Endothelial cell of umbilical vein (primary cell): ENCODE data around the gene RUFY3. TPM values are rescaled to one million over a fixed set of nuclear protein-coding genes. Genes with fewer than 3 reads are reported as not detected.
"Not testable (repeated sequence)": the region's sequence is repeated elsewhere in the genome, so short reads cannot be mapped to it uniquely, and the experiment has no call there.

Experiments
- BruUV-seq: library from RNA; stranded (reverse); fragments of 400-500 nt; replicated peaks from 2 replicates; lab custom pipeline; 2021; lab: Mats Ljungman, UMichigan
- CTCF ChIA-PET: fragments of 300-600, 350-600 bp; sonication (Branson Sonifier 250); formaldehyde crosslinking; loops from one replicate; lab custom pipeline; 2021; ENCODE audit warnings: antibody characterized with exemption, inconsistent platforms; lab: Charles Lee
- POLR2A ChIA-PET: fragments of 300-600, 350-600 bp; sonication (Branson Sonifier 250); formaldehyde crosslinking; loops from one replicate; lab custom pipeline; 2021; ENCODE audit warnings: antibody characterized with exemption, inconsistent platforms; lab: Charles Lee
- DNase-seq: peaks from one replicate; pipeline ENCODE4 v3.0.0-alpha.2; 2011; ENCODE audit warnings: low read depth, low spot score
- FAIRE-seq: peaks from 2 replicates; lab custom pipeline; 2011; peaks lifted over from hg19 to GRCh38; lab: Jason Lieb, UNC
- H2AFZ ChIP-seq: 2 replicates; pipeline ENCODE4 v1.6.0; 2012; ENCODE audit warnings: low read depth, low read length, control low read depth, inconsistent platforms
- H3K27ac ChIP-seq: 2 replicates; pipeline ENCODE4 v1.5.1; 2011; ENCODE audit warnings: low read depth, mild to moderate bottlenecking, control low read depth, low read length, moderate library complexity; ENCODE audit not compliant: insufficient read depth
- H3K27me3 ChIP-seq, 2 experiments: 2 replicates each; pipeline versions ENCODE4 v1.6.0 to v1.6.1; 2011; ENCODE audit warnings: low read length in 2 of 2, mixed read lengths in 1 of 2; ENCODE audit not compliant: control insufficient read depth in 2 of 2, insufficient read depth in 2 of 2
- H3K36me3 ChIP-seq, 2 experiments: 2 replicates in 1 of 2; 3 replicates in 1 of 2; pipeline ENCODE4 v1.5.1; 2011; ENCODE audit warnings: low read length in 2 of 2, mild to moderate bottlenecking in 1 of 2, moderate library complexity in 1 of 2; ENCODE audit not compliant: control insufficient read depth in 2 of 2, insufficient read depth in 2 of 2; ENCODE audit errors: extremely low read depth in 1 of 2
- H3K4me1 ChIP-seq: 3 replicates; pipeline ENCODE4 v1.5.1; 2011; ENCODE audit warnings: mild to moderate bottlenecking, low read length; ENCODE audit not compliant: control insufficient read depth, insufficient read depth; ENCODE audit errors: extremely low read depth
- H3K4me2 ChIP-seq: 2 replicates; pipeline ENCODE4 v1.6.1; 2011; ENCODE audit warnings: low read length, control low read depth, mixed read lengths; ENCODE audit not compliant: insufficient read depth
- H3K4me3 ChIP-seq, 3 experiments: fragments of 200-600 bp in 1 of 3; sonication (generic), shearing (Covaris generic) in 1 of 3; replicated peaks in 1 of 3; 2 replicates each; pipeline ENCODE4 v1.5.1; 2011 to 2016; ENCODE audit warnings: control low read depth in 3 of 3, low read length in 3 of 3, mild to moderate bottlenecking in 2 of 3, inconsistent platforms in 1 of 3, low read depth in 1 of 3, moderate library complexity in 1 of 3; ENCODE audit not compliant: insufficient read depth in 1 of 3
- H3K79me2 ChIP-seq: 2 replicates; pipeline ENCODE4 v1.6.0; 2012; ENCODE audit warnings: low read length, inconsistent platforms; ENCODE audit not compliant: control insufficient read depth, insufficient read depth
- H3K9ac ChIP-seq: replicated peaks from 2 replicates; pipeline ENCODE3; 2011; ENCODE audit warnings: low read length, control low read depth; ENCODE audit not compliant: insufficient read depth; ENCODE audit errors: extremely low read depth
- H3K9me1 ChIP-seq: replicated peaks from 3 replicates; pipeline ENCODE4 v1.6.0; 2011; ENCODE audit warnings: mild to moderate bottlenecking, low read length; ENCODE audit not compliant: control insufficient read depth, insufficient read depth; ENCODE audit errors: extremely low read depth
- H3K9me3 ChIP-seq: replicated peaks from 2 replicates; pipeline ENCODE4 v1.5.1; 2012; ENCODE audit warnings: low read length, inconsistent platforms; ENCODE audit not compliant: control insufficient read depth, insufficient read depth
- H4K20me1 ChIP-seq: replicated peaks from 2 replicates; pipeline ENCODE3; 2011; ENCODE audit warnings: mild to moderate bottlenecking, low read length; ENCODE audit not compliant: control insufficient read depth, insufficient read depth; ENCODE audit errors: extremely low read depth
- EZH2 ChIP-seq: IDR thresholded peaks from 2 replicates; pipeline ENCODE4 v1.6.1; 2012; ENCODE audit warnings: borderline replicate concordance, low read depth, mild to moderate bottlenecking, moderate library complexity, low read length, inconsistent platforms; ENCODE audit not compliant: severe bottlenecking
- FOS ChIP-seq: IDR thresholded peaks from 2 replicates; pipeline ENCODE4 v1.6.1; 2011; ENCODE audit warnings: mild to moderate bottlenecking, low read length, moderate library complexity, borderline replicate concordance; ENCODE audit not compliant: insufficient read depth
- MYC ChIP-seq: IDR thresholded peaks from one replicate; pipeline ENCODE4 v1.6.1; 2011; ENCODE audit warnings: mild to moderate bottlenecking, low read depth, low read length
- POLR2A ChIP-seq: IDR thresholded peaks from 2 replicates; pipeline ENCODE4 v1.6.1; 2012; ENCODE audit warnings: low read depth, mild to moderate bottlenecking, control low read depth, low read length
- dilution Hi-C: fragments of 300-500 bp; cut with MboI; formaldehyde crosslinking; loops from one replicate; pipeline ENCODE4 v1.15.0; 2019; ENCODE audit warnings: low sequenced_read_pairs; ENCODE audit not compliant: extremely low pct_ligation_motif_present
- intact Hi-C: fragments of 100-400 bp; cut with micrococcal nuclease; formaldehyde crosslinking; loops from one replicate; pipeline ENCODE4 v1.10.0; 2022
- polyA plus RNA-seq, 4 experiments: library from polyadenylated mRNA; depleted of rRNA in 3 of 4; stranded (reverse) in 3 of 4; unstranded in 1 of 4; fragments of >200 nt; gene quantifications; 2 replicates each; pipeline versions ENCODE4 v1.2.1 to v1.2.3, GENCODE V29; 2011 to 2012; ENCODE audit warnings: missing spikeins in 1 of 4
- total RNA-seq: library from RNA; stranded (reverse); gene quantifications from 2 replicates; pipeline ENCODE4 v1.2.3, GENCODE V29; 2021
- TF ChIP-seq, protein P1 (sequence below), 2 donors: IDR thresholded peaks; 1 replicate in 1 of 2; 2 replicates in 1 of 2; pipeline ENCODE4 v1.5.1; 2011; ENCODE audit warnings: low read length in 2 of 2, mild to moderate bottlenecking in 2 of 2, moderate library complexity in 2 of 2, control low read depth in 1 of 2, inconsistent platforms in 1 of 2, low read depth in 1 of 2; ENCODE audit not compliant: insufficient read depth in 1 of 2; ENCODE audit errors: extremely low read depth in 1 of 2
- TF ChIP-seq, protein P2 (sequence below): IDR thresholded peaks from 2 replicates; pipeline ENCODE4 v1.6.1; 2011; ENCODE audit not compliant: insufficient read depth, insufficient read length

The RUFY3 gene
- total and polyA plus RNA-seq, 2 donors (not counting 3 experiments of a cell fraction or from before 2014, with no cell fraction given), result 10.0 to 52.8 TPM

DNA sequence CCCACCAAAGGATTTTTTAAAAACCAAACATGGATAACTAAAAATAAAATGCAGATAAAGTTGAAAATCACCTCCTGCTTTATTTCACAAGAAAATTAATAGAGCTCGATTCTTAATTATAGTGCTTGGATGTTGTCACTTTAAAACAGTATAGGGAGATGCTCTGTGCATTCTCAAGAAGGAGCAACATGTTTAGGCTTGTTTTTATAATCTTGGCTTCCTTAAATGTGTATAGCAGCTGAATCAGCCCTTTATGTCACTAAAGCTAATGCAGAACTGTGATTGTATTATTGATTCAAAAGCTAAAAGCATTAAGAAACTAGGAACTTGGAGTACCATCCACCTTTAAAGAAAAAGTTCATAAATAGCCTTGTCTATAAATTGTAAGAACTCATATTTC, 20.5 kb upstream of the RUFY3 start:
- Histone ChIP-seq H3K9ac (no peak overlapping the region), H2AFZ (no peak overlapping the region), H3K9me3 (no peaks in the 10 kb centered on the region), H3K36me3 (no peaks in the 10 kb centered on the region), H3K4me1 (peaks cover 14% of the 10 kb centered on the region), H3K9me1 (peaks cover under 1% of the 10 kb centered on the region), H3K27me3 (no peaks in the 10 kb centered on the region), H3K79me2 (peaks cover 7% of the 10 kb centered on the region), H4K20me1 (no peaks in the 10 kb centered on the region), H3K4me2 (no peak overlapping the region), H3K4me3 (no peak overlapping the region), H3K27ac (no peak overlapping the region)
- DNase-seq (no peak), FAIRE-seq (no peak)
- intact Hi-C loops (no loop called here), dilution Hi-C loops (no loop called here)
- BruUV-seq, result no TSS peak
- ChIA-PET CTCF (interaction anchor here (0.8 kb wide), 1 partner anchor 14 kb away, joined by 4 read pairs; no protein-coding TSS in a partner anchor), POLR2A (no interaction called here)
- TF ChIP-seq, protein P1, sequence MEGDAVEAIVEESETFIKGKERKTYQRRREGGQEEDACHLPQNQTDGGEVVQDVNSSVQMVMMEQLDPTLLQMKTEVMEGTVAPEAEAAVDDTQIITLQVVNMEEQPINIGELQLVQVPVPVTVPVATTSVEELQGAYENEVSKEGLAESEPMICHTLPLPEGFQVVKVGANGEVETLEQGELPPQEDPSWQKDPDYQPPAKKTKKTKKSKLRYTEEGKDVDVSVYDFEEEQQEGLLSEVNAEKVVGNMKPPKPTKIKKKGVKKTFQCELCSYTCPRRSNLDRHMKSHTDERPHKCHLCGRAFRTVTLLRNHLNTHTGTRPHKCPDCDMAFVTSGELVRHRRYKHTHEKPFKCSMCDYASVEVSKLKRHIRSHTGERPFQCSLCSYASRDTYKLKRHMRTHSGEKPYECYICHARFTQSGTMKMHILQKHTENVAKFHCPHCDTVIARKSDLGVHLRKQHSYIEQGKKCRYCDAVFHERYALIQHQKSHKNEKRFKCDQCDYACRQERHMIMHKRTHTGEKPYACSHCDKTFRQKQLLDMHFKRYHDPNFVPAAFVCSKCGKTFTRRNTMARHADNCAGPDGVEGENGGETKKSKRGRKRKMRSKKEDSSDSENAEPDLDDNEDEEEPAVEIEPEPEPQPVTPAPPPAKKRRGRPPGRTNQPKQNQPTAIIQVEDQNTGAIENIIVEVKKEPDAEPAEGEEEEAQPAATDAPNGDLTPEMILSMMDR (IDR thresholded peaks at IDR 0.05; ENCODE audit: extremely low read depth in 1 of 2, insufficient read depth in 1 of 2, low read depth in 1 of 2, low read length in 2 of 2), result no peak
- TF ChIP-seq, protein P2, sequence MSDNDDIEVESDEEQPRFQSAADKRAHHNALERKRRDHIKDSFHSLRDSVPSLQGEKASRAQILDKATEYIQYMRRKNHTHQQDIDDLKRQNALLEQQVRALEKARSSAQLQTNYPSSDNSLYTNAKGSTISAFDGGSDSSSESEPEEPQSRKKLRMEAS, result no peak
- TF ChIP-seq POLR2A (no peak), FOS (no peak), MYC (no peak), EZH2 (no peak)

GRCh38 chr4:70702592-70702991, 19.2 kb upstream of the RUFY3 start:
- DNase-seq, H3K27ac ChIP-seq, BruUV-seq, intact Hi-C loops, H2AFZ ChIP-seq, H3K4me3 ChIP-seq, H3K36me3 ChIP-seq, H3K27me3 ChIP-seq, POLR2A ChIA-PET, H3K9ac ChIP-seq, FAIRE-seq, dilution Hi-C loops, H4K20me1 ChIP-seq, H3K4me2 ChIP-seq, H3K9me3 ChIP-seq, H3K9me1 ChIP-seq: not testable (repeated sequence)
- CTCF ChIA-PET, result interaction anchor here (4.2 kb wide), 1 partner anchor 33 kb away, joined by 25 read pairs; no protein-coding TSS in a partner anchor
- Histone ChIP-seq H3K79me2 (peaks cover 19% of the 10 kb centered on the region), H3K4me1 (peaks cover 20% of the 10 kb centered on the region)
